ENCODE measurements around the gene CDH18.
"Not testable (repeated sequence)": the region's sequence is repeated elsewhere in the genome, so short reads cannot be mapped to it uniquely, and the experiment has no call there.

CDH18 gene

GRCh38 chr5:19859020-19859419, 129.0 kb downstream of the CDH18 start:
- no peak for DNase-seq (ENCODE audit: low read depth)

GRCh38 chr5:19855931-19856330, 132.1 kb downstream of the CDH18 start:
- DNase-seq (ENCODE audit: low read depth) = no peak

- DNase-seq (ENCODE audit: low read depth) = no peak
Measured at GRCh38 chr5:19855453-19855852, 132.5 kb downstream of the CDH18 start.

GRCh38 chr5:19855031-19855430, 133.0 kb downstream of the CDH18 start:
- no peak for DNase-seq (ENCODE audit: low read depth)

- DNase-seq (ENCODE audit: low read depth) = no peak
Measured at GRCh38 chr5:19853616-19854240, 134.3 kb downstream of the CDH18 start.

- DNase-seq (ENCODE audit: low read depth) = no peak
Measured at GRCh38 chr5:19837536-19838174, 150.3 kb downstream of the CDH18 start.

GRCh38 chr5:19835442-19835841, 152.6 kb downstream of the CDH18 start:
- DNase-seq (ENCODE audit: low read depth) = no peak

- DNase-seq (ENCODE audit: low read depth) = not testable (repeated sequence)
Measured at GRCh38 chr5:19812720-19813119, 175.3 kb downstream of the CDH18 start.

- DNase-seq (ENCODE audit: low read depth) = no peak
Measured at GRCh38 chr5:19806756-19807155, 181.2 kb downstream of the CDH18 start.

- no peak for DNase-seq (ENCODE audit: low read depth)
Measured at GRCh38 chr5:19802686-19803085, 185.3 kb downstream of the CDH18 start.

GRCh38 chr5:19795218-19795617, 192.8 kb downstream of the CDH18 start:
- no peak for DNase-seq (ENCODE audit: low read depth)

GRCh38 chr5:19790829-19791466, 197.1 kb downstream of the CDH18 start:
- no peak for DNase-seq (ENCODE audit: low read depth)

GRCh38 chr5:19782566-19782965, 205.4 kb downstream of the CDH18 start:
- no peak for DNase-seq (ENCODE audit: low read depth)

GRCh38 chr5:19777363-19777762, 210.6 kb downstream of the CDH18 start:
- no peak for DNase-seq (ENCODE audit: low read depth)

- DNase-seq (ENCODE audit: low read depth) = not testable (repeated sequence)
Measured at GRCh38 chr5:19776886-19777285, 211.1 kb downstream of the CDH18 start.

GRCh38 chr5:19771174-19771835, 216.7 kb downstream of the CDH18 start:
- DNase-seq (ENCODE audit: low read depth) = no peak

GRCh38 chr5:19770396-19770795, 217.6 kb downstream of the CDH18 start:
- no peak for DNase-seq (ENCODE audit: low read depth)

- DNase-seq (ENCODE audit: low read depth) = no peak
Measured at GRCh38 chr5:19767987-19768386, 220.0 kb downstream of the CDH18 start.

- no peak for DNase-seq (ENCODE audit: low read depth)
Measured at GRCh38 chr5:19753579-19753978, 234.4 kb downstream of the CDH18 start.

- no peak for DNase-seq (ENCODE audit: low read depth)
Measured at GRCh38 chr5:19751326-19751725, 236.7 kb downstream of the CDH18 start.

GRCh38 chr5:19745247-19745646, 242.8 kb downstream of the CDH18 start:
- DNase-seq (ENCODE audit: low read depth) = no peak

- no peak for DNase-seq (ENCODE audit: low read depth)
Measured at GRCh38 chr5:19739671-19740070, 248.3 kb downstream of the CDH18 start.

GRCh38 chr5:19734776-19735175, 253.2 kb downstream of the CDH18 start:
- DNase-seq (ENCODE audit: low read depth) = no peak
